ENCODE data around the gene CACNA1E.

CACNA1E gene

DNA sequence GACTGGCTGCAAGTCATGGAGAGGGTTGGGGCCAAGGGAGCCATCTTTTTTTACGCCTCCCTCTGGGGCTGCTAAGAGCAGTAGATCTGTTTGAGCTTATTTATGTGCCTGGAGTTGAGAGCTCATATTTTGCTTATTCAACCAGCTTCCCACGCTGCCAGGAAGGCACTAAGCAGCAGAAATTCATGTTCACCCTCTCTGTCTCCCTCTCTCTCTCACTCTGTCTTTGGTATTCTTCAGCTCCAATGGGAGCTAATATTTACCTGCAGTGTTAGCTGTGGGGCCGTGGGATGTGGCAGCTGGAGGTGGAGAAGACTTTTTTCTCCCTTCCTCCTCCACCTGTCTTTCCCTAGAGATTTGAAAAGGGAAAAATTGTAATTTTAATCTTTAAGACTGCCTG, 26.8 kb upstream of the CACNA1E start:
- Histone ChIP-seq H3K36me3 (ENCODE audit: control insufficient read depth, insufficient read depth, low read length) (no peaks in the 10 kb centered on the region), H3K4me3 (ENCODE audit: low read depth, low read length) (no peak overlapping the region), H3K4me1 (ENCODE audit: control insufficient read depth, insufficient read depth, low read length) (no peaks in the 10 kb centered on the region), H3K9ac (ENCODE audit: low read depth, low read length) (no peak overlapping the region), H3K9me3 (ENCODE audit: control insufficient read depth, insufficient read depth, low read length) (no peaks in the 10 kb centered on the region), H3K27me3 (ENCODE audit: control insufficient read depth, insufficient read depth, low read length) (no peaks in the 10 kb centered on the region)

DNA sequence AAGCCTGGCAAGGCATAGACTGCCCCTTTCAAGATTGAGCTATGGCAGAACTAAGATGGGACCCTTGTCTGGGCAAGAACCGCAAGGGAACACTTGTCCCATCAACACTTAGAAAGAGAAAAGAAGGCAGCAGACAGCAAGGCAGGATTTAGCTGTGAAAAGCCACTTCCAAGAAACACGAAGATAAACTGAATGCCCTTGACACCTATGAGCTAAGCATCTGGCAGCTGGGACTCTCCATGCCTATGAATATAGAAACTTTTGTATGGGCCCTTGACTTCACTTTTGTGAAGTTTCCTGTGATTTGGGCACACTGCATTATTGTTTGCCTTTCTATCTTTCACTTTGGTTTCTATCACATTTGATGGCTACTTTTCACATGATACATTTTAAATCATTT, 24.9 kb upstream of the CACNA1E start:
- Histone ChIP-seq H3K4me1 (ENCODE audit: control insufficient read depth, insufficient read depth, low read length) (no peaks in the 10 kb centered on the region), H3K9ac (ENCODE audit: low read depth, low read length) (no peak overlapping the region), H3K36me3 (ENCODE audit: control insufficient read depth, insufficient read depth, low read length) (no peaks in the 10 kb centered on the region), H3K4me3 (ENCODE audit: low read depth, low read length) (no peak overlapping the region), H3K9me3 (ENCODE audit: control insufficient read depth, insufficient read depth, low read length) (no peaks in the 10 kb centered on the region), H3K27me3 (ENCODE audit: control insufficient read depth, insufficient read depth, low read length) (no peaks in the 10 kb centered on the region)

DNA sequence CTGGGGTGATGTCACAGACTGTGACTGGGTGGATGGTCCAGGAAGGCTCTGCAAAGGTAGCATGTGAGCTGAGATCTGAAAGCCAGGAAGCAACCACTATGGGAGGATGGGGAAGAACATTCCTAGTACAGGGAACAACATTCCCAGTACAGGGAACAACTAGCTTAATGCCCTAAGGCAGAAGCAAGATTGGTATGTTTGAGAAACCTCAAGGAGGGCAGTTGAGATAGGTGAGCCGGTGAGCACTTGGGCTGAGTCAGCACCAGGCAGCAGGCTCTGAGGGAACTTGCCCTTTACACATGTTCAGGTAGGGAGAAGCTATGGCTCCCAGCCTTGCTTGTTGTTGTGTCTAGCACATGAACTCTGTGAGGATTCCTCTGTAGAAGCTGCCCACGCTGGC, 24.2 kb upstream of the CACNA1E start:
- H3K4me3 ChIP-seq (ENCODE audit: low read depth, low read length): no peak overlapping the region
- no peaks in the 10 kb centered on the region for H3K4me1 ChIP-seq (ENCODE audit: control insufficient read depth, insufficient read depth, low read length)
- H3K36me3 ChIP-seq (ENCODE audit: control insufficient read depth, insufficient read depth, low read length): no peaks in the 10 kb centered on the region
- no peaks in the 10 kb centered on the region for H3K9me3 ChIP-seq (ENCODE audit: control insufficient read depth, insufficient read depth, low read length)
- no peak overlapping the region for H3K9ac ChIP-seq (ENCODE audit: low read depth, low read length)
- no peaks in the 10 kb centered on the region for H3K27me3 ChIP-seq (ENCODE audit: control insufficient read depth, insufficient read depth, low read length)

DNA sequence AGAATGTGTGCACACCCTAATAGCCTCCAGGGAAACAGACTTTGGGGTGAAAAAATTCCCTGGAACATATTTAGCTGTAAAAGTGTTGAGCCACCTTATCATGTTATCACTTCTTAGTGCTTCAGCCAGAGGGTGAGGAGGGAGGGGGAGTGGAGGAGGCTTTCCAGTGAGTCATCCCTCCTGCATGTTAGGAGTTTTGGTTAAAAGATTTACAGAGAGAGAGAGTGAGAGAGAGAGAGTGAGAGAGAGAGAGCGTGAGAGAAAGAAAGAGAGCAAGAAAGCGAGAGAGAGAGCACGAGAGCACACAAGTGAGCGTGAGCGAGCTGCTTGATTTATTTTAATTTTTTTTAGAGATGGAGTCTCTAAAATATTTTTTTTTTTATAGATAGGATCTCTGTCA, 13.5 kb upstream of the CACNA1E start:
- Histone ChIP-seq H3K9ac (ENCODE audit: low read depth, low read length) (no peak overlapping the region), H3K36me3 (ENCODE audit: control insufficient read depth, insufficient read depth, low read length) (no peaks in the 10 kb centered on the region), H3K9me3 (ENCODE audit: control insufficient read depth, insufficient read depth, low read length) (no peaks in the 10 kb centered on the region), H3K4me3 (ENCODE audit: low read depth, low read length) (no peak overlapping the region), H3K27me3 (ENCODE audit: control insufficient read depth, insufficient read depth, low read length) (no peaks in the 10 kb centered on the region), H3K4me1 (ENCODE audit: control insufficient read depth, insufficient read depth, low read length) (no peaks in the 10 kb centered on the region)

DNA sequence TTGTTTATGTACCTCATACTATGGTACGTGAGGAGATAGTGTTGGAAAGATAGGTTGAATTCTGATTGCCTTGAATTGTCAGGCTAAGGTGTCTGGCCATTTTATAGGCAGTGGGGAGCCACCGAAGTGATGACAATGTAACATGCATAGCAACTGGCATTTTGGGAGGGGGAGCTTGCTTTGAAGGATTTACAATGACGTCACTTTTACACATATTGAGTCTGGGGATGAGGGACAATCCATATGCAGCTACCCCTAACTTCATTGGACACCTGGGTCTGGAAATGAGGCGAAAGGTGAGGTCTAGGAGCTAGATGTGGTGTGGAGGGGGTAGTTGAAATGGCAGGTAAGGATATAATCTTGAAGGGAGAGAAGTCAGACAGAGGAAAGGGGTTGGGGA, 7.7 kb upstream of the CACNA1E start:
- no peaks in the 10 kb centered on the region for H3K9me3 ChIP-seq (ENCODE audit: control insufficient read depth, insufficient read depth, low read length)
- H3K4me3 ChIP-seq (ENCODE audit: low read depth, low read length): no peak overlapping the region
- H3K4me1 ChIP-seq (ENCODE audit: control insufficient read depth, insufficient read depth, low read length): peaks cover 3% of the 10 kb centered on the region
- no peaks in the 10 kb centered on the region for H3K36me3 ChIP-seq (ENCODE audit: control insufficient read depth, insufficient read depth, low read length)
- H3K27me3 ChIP-seq (ENCODE audit: control insufficient read depth, insufficient read depth, low read length): peaks cover 6% of the 10 kb centered on the region
- H3K9ac ChIP-seq (ENCODE audit: low read depth, low read length): no peak overlapping the region

DNA sequence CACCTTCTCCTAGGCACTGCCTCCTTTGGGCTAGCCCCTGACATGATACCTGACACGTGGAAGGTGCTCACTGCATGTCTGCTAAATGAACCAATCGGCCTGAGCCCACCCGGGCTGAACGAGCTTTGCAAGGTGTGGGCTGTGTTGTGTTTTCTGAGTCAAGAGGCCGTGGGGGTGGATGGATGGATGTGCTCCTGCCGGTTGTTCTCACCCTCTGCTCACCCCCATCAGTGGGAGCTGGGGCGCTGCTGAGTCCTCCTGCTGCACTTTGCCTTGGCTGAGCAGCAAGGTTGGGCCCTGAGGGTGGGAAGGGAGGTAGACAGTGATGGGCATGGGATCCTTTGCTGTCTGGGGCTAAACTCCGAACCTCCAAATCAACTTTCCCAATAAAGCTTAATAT, 6.7 kb upstream of the CACNA1E start:
- Histone ChIP-seq H3K9ac (ENCODE audit: low read depth, low read length) (no peak overlapping the region), H3K9me3 (ENCODE audit: control insufficient read depth, insufficient read depth, low read length) (no peaks in the 10 kb centered on the region), H3K27me3 (ENCODE audit: control insufficient read depth, insufficient read depth, low read length) (peaks cover 16% of the 10 kb centered on the region), H3K4me3 (ENCODE audit: low read depth, low read length) (no peak overlapping the region), H3K4me1 (ENCODE audit: control insufficient read depth, insufficient read depth, low read length) (peaks cover 3% of the 10 kb centered on the region), H3K36me3 (ENCODE audit: control insufficient read depth, insufficient read depth, low read length) (no peaks in the 10 kb centered on the region)

DNA sequence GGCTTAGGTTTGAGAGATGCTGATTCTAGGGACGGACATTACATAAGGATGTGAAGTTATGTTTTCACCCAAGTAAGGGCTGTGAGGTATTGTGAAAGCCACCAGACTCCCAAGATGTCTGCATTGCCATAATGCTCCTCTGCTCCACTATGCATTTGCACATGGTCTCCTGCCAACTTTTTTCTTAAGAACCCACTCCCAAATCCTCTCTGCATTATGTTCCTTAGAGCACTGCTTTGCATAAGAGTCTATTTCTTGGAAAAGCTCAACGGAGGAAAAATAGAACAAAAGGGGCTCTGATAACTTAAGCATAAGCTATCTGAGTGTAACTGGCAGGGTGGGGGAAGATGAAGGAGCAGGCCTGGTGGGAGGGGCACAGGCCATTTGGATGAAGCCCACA, 5.0 kb upstream of the CACNA1E start:
- H3K27me3 ChIP-seq (ENCODE audit: control insufficient read depth, insufficient read depth, low read length): peaks cover 30% of the 10 kb centered on the region
- no peaks in the 10 kb centered on the region for H3K9me3 ChIP-seq (ENCODE audit: control insufficient read depth, insufficient read depth, low read length)
- H3K9ac ChIP-seq (ENCODE audit: low read depth, low read length): no peak overlapping the region
- H3K4me1 ChIP-seq (ENCODE audit: control insufficient read depth, insufficient read depth, low read length): peaks cover 3% of the 10 kb centered on the region
- no peak overlapping the region for H3K4me3 ChIP-seq (ENCODE audit: low read depth, low read length)
- H3K36me3 ChIP-seq (ENCODE audit: control insufficient read depth, insufficient read depth, low read length): no peaks in the 10 kb centered on the region

DNA sequence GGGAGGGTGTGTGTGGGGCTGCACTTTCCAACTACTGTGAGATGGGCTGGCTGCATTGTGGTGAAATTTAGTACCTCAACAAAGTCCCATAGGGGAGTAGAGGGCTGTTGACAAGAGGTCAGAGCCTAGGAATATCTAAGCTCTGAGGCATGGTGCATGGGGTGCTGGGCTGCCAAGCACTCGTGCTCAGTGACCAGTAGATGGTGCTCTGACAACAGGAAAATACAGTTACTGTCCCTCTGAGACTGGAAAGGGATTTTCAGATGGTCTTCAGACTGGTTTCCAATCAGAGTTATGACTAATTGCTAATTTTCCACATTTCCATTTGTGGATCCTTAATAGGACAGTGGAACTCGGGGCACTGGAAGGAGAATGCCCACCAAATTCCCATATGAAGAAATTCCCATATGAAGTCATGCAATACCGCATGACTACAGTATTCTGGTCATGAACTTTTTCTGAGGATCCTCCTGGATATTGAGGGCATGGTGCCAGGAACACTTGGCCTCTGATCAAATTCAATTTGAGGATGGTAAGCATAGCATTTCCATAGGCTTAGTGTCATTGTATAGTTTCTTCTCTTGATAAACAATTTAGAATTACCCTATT, 4.1 kb upstream of the CACNA1E start:
- Histone ChIP-seq H3K27me3 (ENCODE audit: control insufficient read depth, insufficient read depth, low read length) (peaks cover 39% of the 10 kb centered on the region), H3K9ac (ENCODE audit: low read depth, low read length) (no peak overlapping the region)

DNA sequence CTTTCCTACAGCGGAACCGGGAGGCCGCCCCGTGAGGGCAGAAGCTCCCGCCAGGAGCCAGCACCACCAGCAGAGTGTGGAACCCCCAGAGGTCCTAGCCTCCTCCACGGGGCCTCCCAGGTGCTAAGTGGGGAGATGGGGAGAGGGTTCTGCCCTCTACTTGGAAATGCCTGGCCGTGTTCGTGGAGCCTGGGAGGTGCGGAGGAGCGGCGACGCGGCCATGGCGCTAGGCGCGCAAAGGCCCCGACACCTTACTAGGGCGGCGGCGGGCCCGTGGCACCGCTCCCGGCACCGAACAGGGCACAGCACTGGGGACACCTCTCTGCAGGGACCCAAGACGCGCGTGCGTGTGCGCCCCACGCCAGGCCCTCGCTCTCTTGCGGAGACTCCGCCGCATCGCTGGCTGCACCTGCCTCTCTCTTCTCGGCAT, 1.3 kb upstream of the CACNA1E start:
- H3K4me1 ChIP-seq (ENCODE audit: control insufficient read depth, insufficient read depth, low read length): peaks cover 2% of the 10 kb centered on the region
- peaks cover 67% of the 10 kb centered on the region for H3K27me3 ChIP-seq (ENCODE audit: control insufficient read depth, insufficient read depth, low read length)
- H3K9ac ChIP-seq (ENCODE audit: low read depth, low read length): peak overlapping the region; percentile 54
- H3K9me3 ChIP-seq (ENCODE audit: control insufficient read depth, insufficient read depth, low read length): no peaks in the 10 kb centered on the region
- H3K36me3 ChIP-seq (ENCODE audit: control insufficient read depth, insufficient read depth, low read length): no peaks in the 10 kb centered on the region
- peak overlapping the region; percentile 54 for H3K4me3 ChIP-seq (ENCODE audit: low read depth, low read length)

More for the DNA sequence above, 4.1 kb upstream of the CACNA1E start:
- Histone ChIP-seq H3K4me3 (ENCODE audit: low read depth, low read length) (no peak overlapping the region), H3K36me3 (ENCODE audit: control insufficient read depth, insufficient read depth, low read length) (no peaks in the 10 kb centered on the region), H3K9me3 (ENCODE audit: control insufficient read depth, insufficient read depth, low read length) (no peaks in the 10 kb centered on the region), H3K4me1 (ENCODE audit: control insufficient read depth, insufficient read depth, low read length) (peaks cover 3% of the 10 kb centered on the region)

DNA sequence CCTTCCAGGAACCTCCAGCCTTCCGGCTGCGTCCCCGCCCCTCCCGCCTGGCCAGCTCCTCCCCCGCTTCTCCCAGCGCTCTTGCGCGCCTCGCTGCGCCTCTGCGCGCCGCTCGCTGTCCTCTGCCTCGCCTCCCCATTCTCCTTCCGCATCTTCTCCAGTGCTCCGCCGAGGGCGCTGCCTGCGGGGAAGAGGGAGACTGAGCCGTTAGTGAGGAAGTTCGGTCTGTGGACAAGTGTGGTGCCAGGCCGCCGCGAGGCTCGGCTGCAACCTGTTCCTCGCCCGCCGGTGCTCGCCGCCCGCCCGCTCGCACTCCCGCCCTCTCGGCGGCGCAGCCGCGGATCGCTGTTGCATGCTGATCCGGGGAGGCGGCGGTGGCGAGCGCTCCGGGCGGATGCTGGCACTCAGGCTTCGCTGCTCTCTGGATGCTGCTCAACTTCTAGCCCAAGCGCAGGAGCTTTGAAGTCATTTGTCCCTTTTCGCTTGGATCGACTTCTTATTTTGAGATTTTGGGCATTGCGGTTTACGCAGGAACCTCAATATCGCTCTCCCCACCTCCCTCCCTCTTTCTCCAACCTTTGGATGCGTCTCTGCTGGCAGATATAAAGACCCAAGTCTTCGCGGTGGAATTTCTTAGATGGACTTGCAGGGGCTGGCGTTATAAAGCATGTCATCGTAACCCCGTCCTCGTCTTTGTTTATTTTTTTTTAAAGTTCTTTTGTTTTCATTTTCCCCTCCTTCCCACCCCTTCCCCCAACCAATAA, 614 bp upstream of the CACNA1E start:
- no peaks in the 10 kb centered on the region for H3K9me3 ChIP-seq (ENCODE audit: control insufficient read depth, insufficient read depth, low read length)
- H3K4me3 ChIP-seq (ENCODE audit: low read depth, low read length): peak overlapping the region; percentile 54
- H3K36me3 ChIP-seq (ENCODE audit: control insufficient read depth, insufficient read depth, low read length): no peaks in the 10 kb centered on the region
- peaks cover 2% of the 10 kb centered on the region for H3K4me1 ChIP-seq (ENCODE audit: control insufficient read depth, insufficient read depth, low read length)
- peaks cover 74% of the 10 kb centered on the region for H3K27me3 ChIP-seq (ENCODE audit: control insufficient read depth, insufficient read depth, low read length)
- peak overlapping the region; percentile 54 for H3K9ac ChIP-seq (ENCODE audit: low read depth, low read length)

DNA sequence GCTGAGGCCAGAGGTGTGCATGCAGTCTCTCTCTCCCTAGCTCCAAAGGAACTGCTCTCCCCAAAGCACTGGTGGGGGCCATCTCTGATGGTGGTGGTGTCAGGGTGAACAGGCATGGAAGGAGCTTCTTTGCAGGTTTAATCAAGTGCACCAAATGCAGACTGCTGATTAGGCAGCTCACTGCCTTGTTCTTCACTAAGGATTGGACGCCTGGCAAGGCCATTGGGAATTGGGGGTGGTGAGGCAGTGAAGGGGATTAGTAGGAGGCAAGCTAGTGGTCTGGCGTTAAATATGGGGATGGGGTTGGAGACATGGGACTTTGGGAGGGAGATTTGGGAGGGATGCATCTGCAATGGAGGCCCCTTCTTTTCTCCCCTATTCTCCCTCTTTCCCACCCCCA, 1.5 kb downstream of the CACNA1E start:
- Histone ChIP-seq H3K4me3 (ENCODE audit: low read depth, low read length) (peak overlapping the region; percentile 18), H3K9ac (ENCODE audit: low read depth, low read length) (no peak overlapping the region), H3K9me3 (ENCODE audit: control insufficient read depth, insufficient read depth, low read length) (no peaks in the 10 kb centered on the region), H3K36me3 (ENCODE audit: control insufficient read depth, insufficient read depth, low read length) (no peaks in the 10 kb centered on the region), H3K4me1 (ENCODE audit: control insufficient read depth, insufficient read depth, low read length) (peaks cover 2% of the 10 kb centered on the region), H3K27me3 (ENCODE audit: control insufficient read depth, insufficient read depth, low read length) (peaks cover 87% of the 10 kb centered on the region)

All from iPS-15b (cell line).